ENCODE data around the gene HEXIM1. TPM values are rescaled to one million over a fixed set of nuclear protein-coding genes. Genes with fewer than 3 reads are reported as not detected.

The HEXIM1 gene
- total and polyA plus RNA-seq, 8 donors: 6.8 to 17.2 (median 12.0) TPM

DNA sequence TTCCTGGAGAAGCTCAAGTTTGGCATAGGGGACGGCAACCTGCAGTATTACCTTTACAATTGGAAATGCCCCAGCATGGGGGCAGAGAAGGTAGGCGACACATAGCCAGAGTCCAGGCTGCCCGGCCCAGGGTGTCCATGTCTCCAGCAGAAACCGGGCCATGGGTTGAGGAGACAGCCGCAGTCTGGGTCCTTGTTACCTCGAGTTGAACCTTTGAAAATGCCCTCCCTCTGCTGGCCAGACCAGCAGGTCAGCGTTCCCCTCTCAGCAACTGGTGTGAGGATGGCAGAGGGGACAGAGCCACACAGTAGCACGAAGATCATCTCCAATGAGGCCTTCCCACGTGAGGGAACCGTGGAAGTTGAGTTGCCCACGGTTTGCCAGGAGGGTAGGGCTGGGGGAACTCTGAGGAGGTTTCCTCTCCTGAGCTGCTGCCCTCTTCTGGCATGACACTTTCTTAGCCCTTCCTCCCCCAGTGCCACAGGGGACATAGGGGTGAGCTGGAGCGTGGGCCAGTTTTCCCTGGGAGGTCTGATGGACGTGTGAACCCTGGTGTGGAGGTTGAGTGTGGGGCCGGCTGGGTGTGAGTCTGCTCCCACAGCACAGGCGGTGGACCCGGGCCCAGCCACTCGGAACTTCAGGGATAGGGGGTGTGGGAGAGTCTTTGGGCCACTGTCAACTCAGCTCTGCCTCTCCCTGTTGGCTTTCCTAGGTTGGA, 43.2 kb upstream of the HEXIM1 start:
- no peak for TF ChIP-seq CTCF (IDR thresholded peaks at IDR 0.05)
- DNase-seq (no peak), FAIRE-seq (no peak), ATAC-seq (no peak)
- H3K9me3 ChIP-seq: no peaks in the 10 kb centered on the region
- WGBS, 2 donors: 83 to 84% methylated on average over 17 of the region's 17 CpGs
- H3K4me1 ChIP-seq: no peaks in the 10 kb centered on the region
- intact Hi-C loops (cut with DNase I): no loop called here
- H3K27ac ChIP-seq: no peak overlapping the region
- peaks cover 0 to 66% (median 40%) of the 10 kb centered on the region in 3 donors for H3K36me3 ChIP-seq
- no peaks in the 10 kb centered on the region for H3K27me3 ChIP-seq
- H3K4me3 ChIP-seq: no peak overlapping the region

GRCh38 chr17:45106096-45106495, 42.2 kb upstream of the HEXIM1 start:
- WGBS, 2 donors: 86 to 87% methylated on average over 5 of the region's 5 CpGs
- Histone ChIP-seq H3K9me3 (no peaks in the 10 kb centered on the region), H3K27me3 (no peaks in the 10 kb centered on the region), H3K4me1 (no peaks in the 10 kb centered on the region), H3K36me3 (peaks cover 0 to 65% (median 37%) of the 10 kb centered on the region in 3 donors), H3K27ac (no peak overlapping the region), H3K4me3 (no peak overlapping the region)
- no peak for ATAC-seq
- no peak for DNase-seq
- no peak for TF ChIP-seq CTCF (IDR thresholded peaks at IDR 0.05)
- no peak for FAIRE-seq
- intact Hi-C loops (cut with DNase I): no loop called here

DNA sequence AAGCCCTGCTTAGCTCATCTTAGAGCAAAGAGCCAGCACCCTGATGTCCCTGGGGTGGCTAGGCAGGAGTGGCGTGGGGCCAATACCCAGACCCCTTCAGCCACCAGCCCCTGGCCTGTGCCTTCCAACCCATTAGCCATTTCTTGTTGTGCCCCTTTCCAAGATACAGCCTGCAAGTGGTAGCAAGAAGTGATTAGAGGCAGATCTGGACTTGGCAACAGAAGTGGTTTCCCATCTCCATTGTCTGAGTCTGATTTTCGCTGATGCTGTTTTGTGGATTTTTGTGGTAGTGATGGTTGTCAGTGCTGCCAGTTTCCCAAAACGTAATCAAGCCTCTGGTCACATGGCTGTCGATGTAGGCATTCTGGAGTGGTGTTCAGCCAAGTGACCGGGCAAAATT, 41.7 kb upstream of the HEXIM1 start:
- Histone ChIP-seq H3K36me3 (peaks cover 0 to 65% (median 37%) of the 10 kb centered on the region in 3 donors), H3K4me1 (no peaks in the 10 kb centered on the region)
- TF ChIP-seq CTCF (IDR thresholded peaks at IDR 0.05): no peak

GRCh38 chr17:45107293-45108010, 40.8 kb upstream of the HEXIM1 start:
- DNase-seq (no peak), FAIRE-seq (no peak), ATAC-seq (no peak)
- intact Hi-C loops (cut with DNase I): no loop called here
- Histone ChIP-seq H3K4me3 (no peak overlapping the region), H3K4me1 (no peaks in the 10 kb centered on the region), H3K27ac (no peak overlapping the region), H3K36me3 (peaks cover 0 to 62% (median 37%) of the 10 kb centered on the region in 3 donors), H3K27me3 (no peaks in the 10 kb centered on the region), H3K9me3 (no peaks in the 10 kb centered on the region)
- no peak for TF ChIP-seq CTCF (IDR thresholded peaks at IDR 0.05)
- 84 to 87% methylated on average over 13 of the region's 13 CpGs for WGBS, 2 donors

More for the DNA sequence above, 41.7 kb upstream of the HEXIM1 start:
- H3K9me3 ChIP-seq: no peaks in the 10 kb centered on the region
- DNase-seq: no peak
- H3K27me3 ChIP-seq: no peaks in the 10 kb centered on the region
- intact Hi-C loops (cut with DNase I): no loop called here
- H3K4me3 ChIP-seq: no peak overlapping the region
- no peak overlapping the region for H3K27ac ChIP-seq
- ATAC-seq: no peak
- FAIRE-seq: no peak
- 85 to 87% methylated on average over 5 of the region's 5 CpGs for WGBS, 2 donors

GRCh38 chr17:45108051-45108450, 40.2 kb upstream of the HEXIM1 start:
- no peak overlapping the region for H3K27ac ChIP-seq
- DNase-seq (no peak), ATAC-seq (no peak), FAIRE-seq (no peak)
- peaks cover 0 to 56% (median 31%) of the 10 kb centered on the region in 3 donors for H3K36me3 ChIP-seq
- no peaks in the 10 kb centered on the region for H3K9me3 ChIP-seq
- no peaks in the 10 kb centered on the region for H3K27me3 ChIP-seq
- intact Hi-C loops (cut with DNase I): no loop called here
- 73 to 84% methylated on average over 9 of the region's 9 CpGs for WGBS, 2 donors
- H3K4me1 ChIP-seq: no peaks in the 10 kb centered on the region
- no peak for TF ChIP-seq CTCF (IDR thresholded peaks at IDR 0.05)
- no peak overlapping the region for H3K4me3 ChIP-seq
